Trophoblast cell (in vitro differentiated cells and primary cell): ENCODE measurements around the gene GALNTL6.

Experiments used
- DNase-seq, 2 donors: peaks; one replicate each; pipeline ENCODE4 v3.0.0-alpha.2; 2016
- H2AFZ ChIP-seq: 2 replicates; pipeline ENCODE4 v1.6.1; 2013; ENCODE audit warnings: low read length, moderate library complexity, mild to moderate bottlenecking; ENCODE audit not compliant: insufficient read depth, poor library complexity
- H2AK5ac ChIP-seq: 2 replicates; pipeline ENCODE4 v1.6.1; 2013; ENCODE audit warnings: mild to moderate bottlenecking, low read length
- H2BK120ac ChIP-seq: 2 replicates; pipeline ENCODE4 v1.6.1; 2013; ENCODE audit warnings: low read length, mild to moderate bottlenecking, moderate library complexity; ENCODE audit not compliant: insufficient read depth, poor library complexity
- H2BK12ac ChIP-seq: 2 replicates; pipeline ENCODE4 v1.6.1; 2013; ENCODE audit warnings: mild to moderate bottlenecking, low read length, moderate library complexity
- H2BK5ac ChIP-seq: 2 replicates; pipeline ENCODE4 v1.6.1; 2013; ENCODE audit warnings: low read length, low read depth, moderate library complexity, mild to moderate bottlenecking; ENCODE audit not compliant: poor library complexity
- H3K14ac ChIP-seq: 2 replicates; pipeline ENCODE4 v1.6.1; 2013; ENCODE audit warnings: mild to moderate bottlenecking, low read length
- H3K18ac ChIP-seq: 2 replicates; pipeline ENCODE4 v1.6.1; 2013; ENCODE audit warnings: mild to moderate bottlenecking, low read length
- H3K23ac ChIP-seq: 2 replicates; pipeline ENCODE4 v1.6.1; 2013; ENCODE audit warnings: low read length
- H3K27ac ChIP-seq: 2 replicates; pipeline ENCODE4 v1.5.1; 2013; ENCODE audit warnings: low read depth, mild to moderate bottlenecking, inconsistent platforms, low read length, moderate library complexity
- H3K27me3 ChIP-seq: 2 replicates; pipeline ENCODE4 v1.6.1; 2013; ENCODE audit warnings: inconsistent platforms, mild to moderate bottlenecking, low read length, moderate library complexity; ENCODE audit not compliant: insufficient read depth
- H3K36me3 ChIP-seq, 2 experiments: 1 replicate in 1 of 2; 2 replicates in 1 of 2; pipeline ENCODE4 v1.6.1; 2013; ENCODE audit warnings: low read length in 2 of 2, mild to moderate bottlenecking in 2 of 2, moderate library complexity in 1 of 2; ENCODE audit not compliant: insufficient read depth in 2 of 2, control insufficient read depth in 1 of 2
- H3K4ac ChIP-seq: 2 replicates; pipeline ENCODE4 v1.6.1; 2013; ENCODE audit warnings: low read depth, mild to moderate bottlenecking, low read length, moderate library complexity
- H3K4me1 ChIP-seq, 2 experiments: 1 replicate in 1 of 2; 2 replicates in 1 of 2; pipeline ENCODE4 v1.6.1; 2013; ENCODE audit warnings: low read length in 2 of 2, mild to moderate bottlenecking in 2 of 2, moderate library complexity in 1 of 2; ENCODE audit not compliant: insufficient read depth in 2 of 2, control insufficient read depth in 1 of 2
- H3K4me2 ChIP-seq: 2 replicates; pipeline ENCODE4 v1.6.1; 2013; ENCODE audit warnings: inconsistent platforms, mild to moderate bottlenecking, low read length, moderate library complexity
- H3K4me3 ChIP-seq: 2 replicates; pipeline ENCODE4 v1.5.1; 2013; ENCODE audit warnings: mild to moderate bottlenecking, low read depth, low read length, inconsistent platforms
- H3K79me1 ChIP-seq: one replicate; pipeline ENCODE4 v1.6.1; 2013; ENCODE audit warnings: low read length
- H3K79me2 ChIP-seq: 2 replicates; pipeline ENCODE4 v1.6.1; 2013; ENCODE audit warnings: low read length, mild to moderate bottlenecking; ENCODE audit not compliant: control insufficient read depth, insufficient read depth, poor library complexity
- H3K9ac ChIP-seq: 2 replicates; pipeline ENCODE4 v1.6.1; 2013; ENCODE audit warnings: mild to moderate bottlenecking, low read length
- H3K9me3 ChIP-seq: 2 replicates; pipeline ENCODE4 v1.6.1; 2013; ENCODE audit warnings: low read depth, mild to moderate bottlenecking, control low read depth, inconsistent platforms, low read length; ENCODE audit not compliant: insufficient read depth
- H4K12ac ChIP-seq: 2 replicates; pipeline ENCODE4 v1.6.1; 2013; ENCODE audit warnings: low read depth, mild to moderate bottlenecking, low read length, moderate library complexity
- H4K8ac ChIP-seq: 2 replicates; pipeline ENCODE4 v1.6.1; 2013; ENCODE audit warnings: low read depth, mild to moderate bottlenecking, low read length, moderate library complexity
- H4K91ac ChIP-seq: one replicate; pipeline ENCODE4 v1.6.1; 2013; ENCODE audit warnings: low read depth, mild to moderate bottlenecking, low read length, moderate library complexity
- WGBS: extraction: QIAGEN DNeasy Blood & Tissue Kit; methylation state at CpG from one replicate; pipeline ENCODE4 v1.1.7; 2013; ENCODE audit warnings: missing lambda C conversion rate; ENCODE audit not compliant: insufficient read length, insufficient coverage; ENCODE audit errors: extremely low coverage; 5-methylcytosine and 5-hydroxymethylcytosine counted together

GALNTL6 gene

DNA sequence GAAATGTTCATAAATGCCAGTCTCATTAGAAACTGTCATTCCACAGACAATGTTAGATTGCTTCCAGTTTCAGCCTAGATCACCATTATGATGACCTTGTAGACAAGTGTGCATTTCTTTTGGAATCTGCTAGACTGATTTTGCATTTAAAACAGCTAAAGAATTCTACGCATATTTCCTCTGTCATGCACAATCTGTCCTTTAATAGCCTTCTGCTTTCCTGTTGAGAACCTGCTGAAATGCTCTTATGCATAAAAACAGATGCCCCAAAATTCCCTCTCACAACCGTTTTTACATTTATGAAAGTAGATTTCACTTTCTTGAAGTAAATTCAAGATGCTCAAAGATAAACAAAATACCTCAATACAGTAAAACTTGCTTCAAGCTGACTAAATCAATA, 673.3 kb downstream of the GALNTL6 start:
- H2BK120ac ChIP-seq: no peak overlapping the region
- WGBS: no CpG with 5 or more reads among the region's 2 CpGs
- no peak overlapping the region for H3K23ac ChIP-seq
- no peaks in the 10 kb centered on the region for H3K79me1 ChIP-seq
- H4K8ac ChIP-seq: no peak overlapping the region
- H3K14ac ChIP-seq: no peak overlapping the region
- H3K4ac ChIP-seq: no peak overlapping the region
- H3K27me3 ChIP-seq: no peaks in the 10 kb centered on the region
- H2AFZ ChIP-seq: no peak overlapping the region
- H2AK5ac ChIP-seq: no peak overlapping the region
- H3K4me3 ChIP-seq: no peak overlapping the region
- peak in 1 of 2 donors; percentile 0 for DNase-seq
- H3K4me2 ChIP-seq: no peak overlapping the region
- H3K9me3 ChIP-seq: peaks cover 4% of the 10 kb centered on the region
- no peak overlapping the region for H3K27ac ChIP-seq
- no peak overlapping the region for H3K18ac ChIP-seq
- H2BK5ac ChIP-seq: no peak overlapping the region
- no peak overlapping the region for H2BK12ac ChIP-seq
- H4K91ac ChIP-seq: no peak overlapping the region
- H3K4me1 ChIP-seq: no peaks in the 10 kb centered on the region
- H4K12ac ChIP-seq: no peak overlapping the region
- no peaks in the 10 kb centered on the region for H3K36me3 ChIP-seq
- H3K9ac ChIP-seq: no peak overlapping the region
- no peaks in the 10 kb centered on the region for H3K79me2 ChIP-seq

DNA sequence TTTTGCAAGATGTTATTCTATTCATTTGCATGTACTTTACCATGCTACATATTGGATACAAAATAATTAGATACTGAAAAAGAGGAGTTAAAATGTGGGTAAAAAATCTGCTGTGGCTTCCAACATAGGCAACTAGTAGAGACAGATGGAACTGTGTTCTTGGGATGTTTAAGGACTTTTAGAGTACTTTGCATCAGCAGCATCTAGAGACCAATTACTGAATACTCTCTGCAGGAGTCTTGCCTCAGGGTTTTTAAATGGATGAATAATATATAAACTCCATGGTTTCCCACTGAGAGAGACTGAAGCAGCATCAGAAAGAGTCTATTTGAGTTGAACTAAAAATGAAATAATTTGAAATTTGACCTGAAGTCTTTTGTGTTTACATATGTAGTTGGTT, 676.7 kb downstream of the GALNTL6 start:
- Histone ChIP-seq H3K79me2 (no peaks in the 10 kb centered on the region), H2AFZ (no peak overlapping the region), H3K4me2 (no peak overlapping the region), H3K4me3 (no peak overlapping the region), H3K9me3 (no peaks in the 10 kb centered on the region), H3K23ac (no peak overlapping the region), H3K4me1 (no peaks in the 10 kb centered on the region), H3K36me3 (no peaks in the 10 kb centered on the region), H3K18ac (no peak overlapping the region), H3K79me1 (no peaks in the 10 kb centered on the region), H3K4ac (no peak overlapping the region), H3K14ac (no peak overlapping the region), H3K9ac (no peak overlapping the region), H3K27me3 (no peaks in the 10 kb centered on the region), H4K12ac (no peak overlapping the region), H2BK120ac (no peak overlapping the region), H4K91ac (no peak overlapping the region), H2BK12ac (no peak overlapping the region), H2AK5ac (no peak overlapping the region), H2BK5ac (no peak overlapping the region), H3K27ac (no peak overlapping the region), H4K8ac (no peak overlapping the region)
- no peak for DNase-seq

DNA sequence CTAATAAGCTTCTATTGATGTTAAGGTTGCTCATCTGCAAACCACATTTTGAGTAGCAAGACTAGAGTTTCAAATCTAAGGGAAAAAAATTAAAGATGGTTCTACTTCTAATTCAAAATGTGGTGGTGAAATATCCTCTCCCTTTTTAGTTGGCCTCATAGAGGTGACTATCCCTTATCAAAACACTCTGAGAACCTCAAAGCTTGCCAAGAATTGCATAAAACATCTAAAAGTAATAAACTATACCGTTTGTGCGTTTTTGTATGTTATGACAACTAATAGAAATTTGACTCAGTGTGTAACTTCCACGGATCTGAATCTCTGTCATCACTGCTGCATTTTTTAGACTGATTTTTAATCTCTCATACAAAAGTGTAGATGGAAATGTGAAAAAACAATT, 682.6 kb downstream of the GALNTL6 start:
- no peak overlapping the region for H4K8ac ChIP-seq
- DNase-seq: peak in 1 of 2 donors; percentile 0
- no peak overlapping the region for H4K12ac ChIP-seq
- no peak overlapping the region for H3K14ac ChIP-seq
- no CpG with 5 or more reads among the region's 3 CpGs for WGBS
- H4K91ac ChIP-seq: no peak overlapping the region
- no peaks in the 10 kb centered on the region for H3K79me2 ChIP-seq
- H2AK5ac ChIP-seq: no peak overlapping the region
- H3K4ac ChIP-seq: no peak overlapping the region
- H3K4me3 ChIP-seq: no peak overlapping the region
- no peaks in the 10 kb centered on the region for H3K79me1 ChIP-seq
- no peaks in the 10 kb centered on the region for H3K27me3 ChIP-seq
- H3K27ac ChIP-seq: no peak overlapping the region
- H3K4me1 ChIP-seq: no peaks in the 10 kb centered on the region
- H3K4me2 ChIP-seq: no peak overlapping the region
- no peak overlapping the region for H3K18ac ChIP-seq
- H2BK120ac ChIP-seq: no peak overlapping the region
- no peak overlapping the region for H2BK12ac ChIP-seq
- no peak overlapping the region for H3K9ac ChIP-seq
- H3K9me3 ChIP-seq: no peaks in the 10 kb centered on the region
- no peaks in the 10 kb centered on the region for H3K36me3 ChIP-seq
- H2BK5ac ChIP-seq: no peak overlapping the region
- no peak overlapping the region for H3K23ac ChIP-seq
- H2AFZ ChIP-seq: no peak overlapping the region

DNA sequence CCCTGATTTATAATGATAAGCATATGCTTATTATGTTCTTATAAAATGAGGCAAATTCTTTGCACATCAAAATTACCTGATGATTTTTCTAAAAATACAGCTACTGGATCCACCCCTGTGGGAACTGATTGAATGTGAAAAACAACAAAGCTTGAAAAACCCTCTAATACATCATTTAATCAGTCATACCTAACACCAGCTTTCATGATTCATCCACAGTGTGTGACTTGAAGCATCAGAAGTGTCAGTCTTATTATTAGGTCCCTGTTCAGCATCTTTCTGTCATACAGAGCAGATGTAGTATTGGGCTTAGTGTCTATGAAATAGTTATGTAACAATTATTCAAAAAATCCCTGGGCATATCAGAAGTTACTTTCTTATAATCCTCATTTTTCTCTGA, 684.1 kb downstream of the GALNTL6 start:
- Histone ChIP-seq H3K4me1 (no peaks in the 10 kb centered on the region), H3K23ac (no peak overlapping the region), H3K27me3 (no peaks in the 10 kb centered on the region), H4K91ac (no peak overlapping the region), H4K12ac (no peak overlapping the region), H3K18ac (no peak overlapping the region), H3K79me1 (no peaks in the 10 kb centered on the region), H3K14ac (no peak overlapping the region), H3K4me3 (no peak overlapping the region), H2BK120ac (no peak overlapping the region), H2AFZ (no peak overlapping the region), H2BK12ac (no peak overlapping the region), H3K9me3 (no peaks in the 10 kb centered on the region), H2BK5ac (no peak overlapping the region), H4K8ac (no peak overlapping the region), H3K4ac (no peak overlapping the region), H3K36me3 (no peaks in the 10 kb centered on the region), H3K79me2 (no peaks in the 10 kb centered on the region), H3K27ac (no peak overlapping the region), H3K4me2 (no peak overlapping the region), H3K9ac (no peak overlapping the region), H2AK5ac (no peak overlapping the region)
- peak in 1 of 2 donors; percentile 0 for DNase-seq

DNA sequence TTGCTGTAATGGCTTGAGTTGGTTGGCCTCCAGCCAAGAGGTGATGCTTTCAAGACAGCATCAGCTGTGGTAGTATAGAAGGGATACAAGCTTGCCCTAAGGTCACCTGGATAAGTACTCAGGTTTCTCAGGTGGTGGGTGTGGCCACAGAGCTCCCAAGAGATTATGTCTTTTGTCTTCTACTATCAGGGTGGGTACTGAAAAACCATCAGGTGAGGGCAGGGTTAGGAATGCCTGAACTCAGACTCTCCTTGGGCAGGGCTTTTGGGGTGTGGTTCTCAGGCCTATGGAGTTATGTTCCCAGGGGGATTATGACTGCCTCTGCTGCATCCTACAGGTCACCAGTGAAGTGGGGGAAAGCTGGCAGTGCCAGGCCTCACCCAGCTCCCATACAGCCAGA, 700.8 kb downstream of the GALNTL6 start:
- Histone ChIP-seq H3K4me3 (no peak overlapping the region), H4K8ac (no peak overlapping the region), H3K4ac (no peak overlapping the region), H3K18ac (no peak overlapping the region), H3K9ac (no peak overlapping the region), H3K14ac (no peak overlapping the region), H4K91ac (no peak overlapping the region), H2AFZ (no peak overlapping the region), H3K79me1 (no peaks in the 10 kb centered on the region), H4K12ac (no peak overlapping the region), H3K4me1 (no peaks in the 10 kb centered on the region), H3K23ac (no peak overlapping the region), H2BK5ac (no peak overlapping the region), H3K27ac (no peak overlapping the region), H2BK120ac (no peak overlapping the region), H3K27me3 (no peaks in the 10 kb centered on the region), H3K36me3 (no peaks in the 10 kb centered on the region), H2BK12ac (no peak overlapping the region), H2AK5ac (no peak overlapping the region), H3K79me2 (no peaks in the 10 kb centered on the region), H3K4me2 (no peak overlapping the region), H3K9me3 (no peaks in the 10 kb centered on the region)
- no peak for DNase-seq
